SJSA1 (cell line): ENCODE measurements around the gene ZC3H6. TPM values are rescaled to one million over a fixed set of nuclear protein-coding genes. Genes with fewer than 3 reads are reported as not detected.

Source experiments
- DNase-seq, 2 experiments: peaks; one replicate each; pipeline ENCODE4 v3.0.0-alpha.2; 2015 to 2020; ENCODE audit warnings: low spot score in 2 of 2, low read depth in 1 of 2
- H3K27ac ChIP-seq: fragments of 250-450 bp; sonication (Bioruptor Pico); 2 replicates; pipeline ENCODE4 v1.5.1; 2020; ENCODE audit warnings: mild to moderate bottlenecking, moderate library complexity
- H3K27me3 ChIP-seq: fragments of 250-450 bp; sonication (Bioruptor Pico); replicated peaks from 2 replicates; pipeline ENCODE4 v1.5.1; 2020; ENCODE audit warnings: mild to moderate bottlenecking, moderate library complexity
- H3K36me3 ChIP-seq: fragments of 250-450 bp; sonication (Bioruptor Pico); 2 replicates; pipeline ENCODE4 v1.5.1; 2020; ENCODE audit warnings: mild to moderate bottlenecking
- H3K4me1 ChIP-seq: fragments of 250-450 bp; sonication (Bioruptor Pico); replicated peaks from 2 replicates; pipeline ENCODE4 v1.6.1; 2021; ENCODE audit warnings: mild to moderate bottlenecking
- H3K4me3 ChIP-seq: fragments of 250-450 bp; sonication (Bioruptor Pico); 2 replicates; pipeline ENCODE4 v1.5.1; 2020; ENCODE audit warnings: mild to moderate bottlenecking
- H3K9me3 ChIP-seq: fragments of 250-450 bp; sonication (Bioruptor Pico); replicated peaks from 2 replicates; pipeline ENCODE4 v1.5.1; 2020; ENCODE audit warnings: mild to moderate bottlenecking
- total RNA-seq: library from RNA; depleted of rRNA; stranded (reverse); fragments of >200 nt; shearing (Covaris generic); gene quantifications from 2 replicates; pipeline ENCODE4 v1.2.3, GENCODE V29; 2014; rRNA removed

The ZC3H6 gene
- total RNA-seq, result 0.69 and 5.6 TPM in 2 replicates

- Histone ChIP-seq H3K9me3 (no peaks in the 10 kb centered on the region), H3K27me3 (no peaks in the 10 kb centered on the region), H3K4me1 (no peaks in the 10 kb centered on the region; the same call in 1 of the 2 replicates), H3K27ac (peak within 1 kb of the TSS; percentile 100), H3K4me3 (peak within 1 kb of the TSS; percentile 88), H3K36me3 (peaks cover 5% of the 10 kb centered on the region)
- peak; percentile 98 to 100 for DNase-seq
Measured at GRCh38 chr2:112275311-112275886, at the start of gene ZC3H6. Gene ZC3H6 (plus strand): TSS chr2:112275597. CDS start chr2:112275995, 398 bp downstream.

GRCh38 chr2:112229348-112229747, 46.0 kb upstream of the ZC3H6 start:
- Histone ChIP-seq H3K4me3 (no peak overlapping the region), H3K9me3 (no peaks in the 10 kb centered on the region), H3K27ac (no peak overlapping the region), H3K4me1 (no peaks in the 10 kb centered on the region), H3K36me3 (no peaks in the 10 kb centered on the region), H3K27me3 (no peaks in the 10 kb centered on the region)
- DNase-seq, result no peak

GRCh38 chr2:112230371-112230770, 45.0 kb upstream of the ZC3H6 start:
- Histone ChIP-seq H3K27ac (no peak overlapping the region), H3K4me1 (no peaks in the 10 kb centered on the region), H3K27me3 (no peaks in the 10 kb centered on the region), H3K36me3 (no peaks in the 10 kb centered on the region), H3K4me3 (no peak overlapping the region), H3K9me3 (no peaks in the 10 kb centered on the region)
- DNase-seq, result no peak

GRCh38 chr2:112239862-112240261, 35.5 kb upstream of the ZC3H6 start:
- DNase-seq, result no peak
- Histone ChIP-seq H3K4me1 (no peaks in the 10 kb centered on the region), H3K36me3 (no peaks in the 10 kb centered on the region; the same call in 1 of the 2 replicates), H3K27ac (no peak overlapping the region), H3K27me3 (no peaks in the 10 kb centered on the region), H3K4me3 (no peak overlapping the region), H3K9me3 (no peaks in the 10 kb centered on the region)

GRCh38 chr2:112242384-112242783, 33.0 kb upstream of the ZC3H6 start:
- Histone ChIP-seq H3K36me3 (peaks cover 14% of the 10 kb centered on the region), H3K27me3 (no peaks in the 10 kb centered on the region), H3K9me3 (no peaks in the 10 kb centered on the region), H3K27ac (no peak overlapping the region), H3K4me1 (no peaks in the 10 kb centered on the region), H3K4me3 (no peak overlapping the region)
- DNase-seq, result no peak

- Histone ChIP-seq H3K4me1 (no peaks in the 10 kb centered on the region), H3K27me3 (no peaks in the 10 kb centered on the region), H3K9me3 (no peaks in the 10 kb centered on the region), H3K27ac (no peak overlapping the region), H3K36me3 (peaks cover 14% of the 10 kb centered on the region), H3K4me3 (no peak overlapping the region)
- DNase-seq, result no peak
Measured at GRCh38 chr2:112243233-112243632, 32.2 kb upstream of the ZC3H6 start.

- H3K36me3 ChIP-seq, result peaks cover 14% of the 10 kb centered on the region
- H3K27me3 ChIP-seq, result no peaks in the 10 kb centered on the region
- no peak overlapping the region for H3K4me3 ChIP-seq
- DNase-seq, result no peak
- H3K27ac ChIP-seq, result no peak overlapping the region
- H3K4me1 ChIP-seq, result no peaks in the 10 kb centered on the region
- no peaks in the 10 kb centered on the region for H3K9me3 ChIP-seq
Measured at GRCh38 chr2:112244854-112245253, 30.5 kb upstream of the ZC3H6 start.

- Histone ChIP-seq H3K4me1 (peaks cover 4% of the 10 kb centered on the region), H3K27me3 (no peaks in the 10 kb centered on the region), H3K27ac (no peak overlapping the region), H3K9me3 (no peaks in the 10 kb centered on the region), H3K36me3 (peaks cover 6% of the 10 kb centered on the region), H3K4me3 (no peak overlapping the region)
- DNase-seq, result no peak
Measured at GRCh38 chr2:112251271-112251670, 24.1 kb upstream of the ZC3H6 start.

GRCh38 chr2:112253261-112253815, 22.1 kb upstream of the ZC3H6 start:
- no peaks in the 10 kb centered on the region for H3K36me3 ChIP-seq
- H3K27me3 ChIP-seq, result no peaks in the 10 kb centered on the region
- no peak for DNase-seq
- H3K27ac ChIP-seq, result no peak overlapping the region
- no peaks in the 10 kb centered on the region for H3K9me3 ChIP-seq
- no peak overlapping the region for H3K4me3 ChIP-seq
- H3K4me1 ChIP-seq, result peaks cover 4% of the 10 kb centered on the region

GRCh38 chr2:112254466-112255240, 20.7 kb upstream of the ZC3H6 start, which contains the start of gene ZC3H8:
Gene ZC3H8 (minus strand): TSS chr2:112255042. CDS start chr2:112254981, 61 bp downstream.
- H3K27ac ChIP-seq, result peak within 1 kb of the TSS; percentile 17; the same call in 1 of the 2 replicates
- no peaks in the 10 kb centered on the region for H3K27me3 ChIP-seq
- peak within 1 kb of the TSS; percentile 53 for H3K4me3 ChIP-seq
- H3K9me3 ChIP-seq, result no peaks in the 10 kb centered on the region
- H3K36me3 ChIP-seq, result no peaks in the 10 kb centered on the region
- peak; percentile 84 to 91 for DNase-seq
- peaks cover 10% of the 10 kb centered on the region for H3K4me1 ChIP-seq

- Histone ChIP-seq H3K4me3 (no peak overlapping the region), H3K36me3 (no peaks in the 10 kb centered on the region), H3K27me3 (no peaks in the 10 kb centered on the region), H3K27ac (no peak overlapping the region), H3K9me3 (no peaks in the 10 kb centered on the region), H3K4me1 (peaks cover 11% of the 10 kb centered on the region)
- no peak for DNase-seq
Measured at GRCh38 chr2:112255875-112256274, 19.5 kb upstream of the ZC3H6 start.

- DNase-seq, result no peak
- Histone ChIP-seq H3K36me3 (no peaks in the 10 kb centered on the region), H3K4me3 (no peak overlapping the region), H3K9me3 (no peaks in the 10 kb centered on the region), H3K4me1 (peaks cover 11% of the 10 kb centered on the region), H3K27ac (no peak overlapping the region), H3K27me3 (no peaks in the 10 kb centered on the region)
Measured at GRCh38 chr2:112256654-112257053, 18.7 kb upstream of the ZC3H6 start.

- H3K4me1 ChIP-seq, result peaks cover 11% of the 10 kb centered on the region
- H3K4me3 ChIP-seq, result no peak overlapping the region
- no peaks in the 10 kb centered on the region for H3K9me3 ChIP-seq
- no peak overlapping the region for H3K27ac ChIP-seq
- no peaks in the 10 kb centered on the region for H3K36me3 ChIP-seq
- H3K27me3 ChIP-seq, result no peaks in the 10 kb centered on the region
- no peak for DNase-seq
Measured at GRCh38 chr2:112257575-112257974, 17.8 kb upstream of the ZC3H6 start.
